Right hindlimb (tissue), 1 donor: ENCODE measurements around the gene PLXND1.

Source experiments
- DNase-seq: peaks from one replicate; pipeline ENCODE4 v3.0.0-alpha.2; 2018

PLXND1 gene

GRCh38 chr3:129582799-129583198 lies 23.7 kb downstream of the PLXND1 start:
- DNase-seq: no peak

- DNase-seq: no peak
Measured at GRCh38 chr3:129581623-129582022, 24.9 kb downstream of the PLXND1 start.

GRCh38 chr3:129579991-129580390 lies 26.5 kb downstream of the PLXND1 start:
- DNase-seq: no peak

GRCh38 chr3:129577925-129578786 lies 28.3 kb downstream of the PLXND1 start:
- DNase-seq: no peak

GRCh38 chr3:129577366-129577765 lies 29.1 kb downstream of the PLXND1 start:
- peak; percentile 67 for DNase-seq

- no peak for DNase-seq
Measured at GRCh38 chr3:129576514-129577352, 29.7 kb downstream of the PLXND1 start.

- DNase-seq: no peak
Measured at GRCh38 chr3:129575997-129576384, 30.5 kb downstream of the PLXND1 start.

GRCh38 chr3:129575233-129575996 lies 31.1 kb downstream of the PLXND1 start:
- DNase-seq: no peak

GRCh38 chr3:129574206-129574605 lies 32.3 kb downstream of the PLXND1 start:
- no peak for DNase-seq

GRCh38 chr3:129573493-129573892 lies 33.0 kb downstream of the PLXND1 start:
- no peak for DNase-seq

GRCh38 chr3:129572603-129573002 lies 33.9 kb downstream of the PLXND1 start:
- DNase-seq: no peak

GRCh38 chr3:129571605-129572547 lies 34.6 kb downstream of the PLXND1 start:
- DNase-seq: no peak

- DNase-seq: no peak
Measured at GRCh38 chr3:129569856-129570255, 36.6 kb downstream of the PLXND1 start.

- no peak for DNase-seq
Measured at GRCh38 chr3:129567939-129568338, 38.5 kb downstream of the PLXND1 start.

- peak; percentile 80 for DNase-seq
Measured at GRCh38 chr3:129567176-129567705, 39.2 kb downstream of the PLXND1 start.

- DNase-seq: no peak
Measured at GRCh38 chr3:129565902-129566301, 40.6 kb downstream of the PLXND1 start.

- DNase-seq: no peak
Measured at GRCh38 chr3:129564981-129565644, 41.4 kb downstream of the PLXND1 start.

- no peak for DNase-seq
Measured at GRCh38 chr3:129563850-129564535, 42.5 kb downstream of the PLXND1 start.

- no peak for DNase-seq
Measured at GRCh38 chr3:129563332-129563731, 43.1 kb downstream of the PLXND1 start.

- DNase-seq: no peak
Measured at GRCh38 chr3:129562803-129563202, 43.7 kb downstream of the PLXND1 start.
